D341Med (cell line): ENCODE results near the gene H1-8.

Experiments
- DNase-seq: peaks from one replicate; pipeline ENCODE4 v3.0.0; 2012; ENCODE audit warnings: low spot score

H1-8 gene

DNA sequence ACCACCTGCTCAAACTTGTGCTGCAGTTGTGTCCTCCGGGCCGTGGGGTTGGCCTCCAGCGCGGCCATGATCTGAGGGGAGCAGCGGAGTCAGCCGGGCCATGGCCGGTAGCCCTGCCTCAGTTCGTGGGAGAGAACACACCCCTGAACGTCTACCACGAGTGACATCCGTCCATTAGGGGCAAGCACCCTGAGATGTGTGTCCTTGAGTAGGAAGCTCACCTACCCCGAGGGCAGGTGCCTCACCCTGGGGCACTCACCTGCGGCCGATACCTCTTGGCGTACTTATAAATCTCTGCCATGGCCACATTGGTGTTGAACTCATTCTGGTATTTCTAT is 13.4 kb downstream of the H1-8 start:
- no peak for DNase-seq

DNA sequence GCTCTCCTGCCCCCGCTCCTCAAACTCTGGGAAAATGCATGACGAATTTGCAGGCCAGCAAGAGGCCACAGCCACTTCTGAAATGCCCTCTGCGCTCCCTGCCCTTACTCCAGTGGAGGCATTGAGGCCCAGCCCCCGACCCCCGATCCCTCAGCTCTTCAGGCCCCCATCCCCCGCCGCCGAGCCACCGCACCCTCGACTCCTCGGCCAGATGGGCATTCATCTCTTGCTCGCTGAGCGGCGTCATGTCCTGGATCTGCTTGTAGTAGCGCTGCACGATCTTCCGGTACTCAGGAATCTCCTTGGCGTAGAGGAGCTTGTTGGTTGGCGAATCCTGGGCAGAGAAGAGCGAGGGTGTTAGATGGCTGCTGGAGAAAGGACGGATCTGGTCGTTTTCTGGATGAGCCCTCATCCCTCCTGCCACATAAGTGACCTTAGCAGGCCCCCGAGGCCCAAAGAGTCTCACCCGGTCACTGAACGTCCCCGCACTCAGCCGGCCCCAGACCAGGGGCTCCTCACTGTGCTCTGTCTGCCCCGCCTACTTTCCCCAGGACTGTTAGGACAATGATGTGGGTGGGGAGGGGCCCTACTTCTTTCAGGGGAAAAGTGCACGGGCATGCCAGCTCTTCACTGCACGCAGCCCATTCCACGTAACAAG is 14.0 kb downstream of the H1-8 start:
- no peak for DNase-seq

DNA sequence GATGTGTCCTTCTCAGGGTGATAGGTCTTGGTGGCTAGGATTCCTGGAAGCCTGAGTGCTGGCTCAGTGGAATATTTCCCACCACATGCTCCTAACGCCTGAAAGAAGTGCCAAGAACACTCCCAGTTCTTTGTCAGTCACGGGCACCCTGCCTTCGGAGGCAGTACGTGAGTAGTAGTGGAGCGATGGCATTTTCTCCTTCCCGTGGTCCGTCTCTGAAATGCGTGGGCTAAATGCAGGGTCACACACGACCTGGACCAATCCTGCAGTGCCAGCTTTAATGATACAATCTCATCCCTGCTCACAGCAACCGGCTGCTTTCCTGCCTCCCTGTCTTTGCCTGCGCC is 14.5 kb downstream of the H1-8 start:
- DNase-seq: no peak

DNA sequence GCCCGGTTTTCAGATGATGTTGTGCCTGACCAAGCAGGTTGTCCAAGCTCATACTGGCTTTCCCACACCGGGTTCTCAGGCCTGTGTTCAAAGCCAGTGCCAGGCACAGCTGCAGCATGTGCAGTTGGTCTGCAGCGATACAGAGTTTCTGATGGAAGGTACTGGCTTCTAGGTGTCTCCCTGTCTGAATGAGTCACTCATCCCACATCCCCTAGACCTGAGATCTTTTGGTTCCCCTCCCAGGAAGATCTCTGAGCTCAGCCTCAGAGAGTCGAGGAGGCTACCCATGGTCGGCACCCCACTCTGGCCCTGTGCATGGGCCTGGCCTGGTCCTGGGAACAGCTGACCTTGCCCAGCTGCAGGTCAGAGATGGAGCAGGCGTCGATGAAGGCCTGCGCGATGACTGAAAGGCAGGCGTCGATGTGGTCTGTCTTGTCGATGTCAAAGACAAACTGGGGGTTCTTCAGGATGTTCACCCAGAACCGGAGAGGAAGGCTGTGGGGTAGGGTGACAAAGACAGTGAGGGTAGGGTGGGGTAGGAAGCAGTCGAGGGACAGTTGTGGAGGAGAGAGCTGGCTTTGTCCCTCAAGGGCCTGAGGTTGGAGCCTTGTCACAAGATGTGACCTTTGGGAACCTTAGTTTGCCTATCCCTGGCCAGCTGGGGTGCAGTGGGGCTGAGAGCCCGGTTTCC is 15.3 kb downstream of the H1-8 start:
- no peak for DNase-seq

DNA sequence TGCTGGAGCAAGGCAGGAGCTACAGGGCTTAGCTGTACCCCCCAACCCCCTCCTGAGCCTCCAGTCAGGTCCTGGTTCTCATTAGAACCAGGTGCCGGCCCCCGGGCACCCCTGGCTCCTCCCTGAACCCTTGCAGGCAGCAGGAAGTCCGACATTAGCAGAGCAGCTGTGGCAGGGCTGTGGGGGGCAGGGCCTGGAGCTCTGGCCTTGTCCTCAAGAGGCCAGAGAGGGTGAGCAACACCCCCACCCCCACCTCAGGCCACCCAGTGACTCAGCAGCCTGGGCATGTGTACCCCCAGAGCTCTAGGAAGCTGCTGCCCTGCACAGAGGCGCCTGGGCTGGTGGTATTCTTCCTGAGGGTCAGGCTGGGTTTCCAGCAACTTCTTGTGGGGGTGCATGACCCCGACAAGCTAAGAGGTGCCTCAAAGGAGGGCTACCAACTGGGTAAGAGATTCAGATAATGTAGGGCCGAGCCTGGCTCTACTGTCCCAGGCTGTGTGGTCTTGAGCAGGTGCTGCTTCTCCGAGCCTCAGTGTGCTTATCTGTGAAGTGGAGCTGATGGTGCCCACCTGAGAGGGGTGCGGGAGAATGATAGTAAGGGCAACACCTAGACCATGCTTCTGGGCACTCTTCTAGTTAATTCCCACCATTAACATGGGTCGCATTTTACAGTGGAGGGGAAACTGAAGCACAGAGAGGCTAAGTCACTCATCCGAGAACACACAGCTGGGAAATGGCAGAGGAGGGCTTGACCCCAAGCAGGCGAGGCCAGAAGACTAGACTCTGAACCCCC is 16.0 kb downstream of the H1-8 start:
- no peak for DNase-seq

DNA sequence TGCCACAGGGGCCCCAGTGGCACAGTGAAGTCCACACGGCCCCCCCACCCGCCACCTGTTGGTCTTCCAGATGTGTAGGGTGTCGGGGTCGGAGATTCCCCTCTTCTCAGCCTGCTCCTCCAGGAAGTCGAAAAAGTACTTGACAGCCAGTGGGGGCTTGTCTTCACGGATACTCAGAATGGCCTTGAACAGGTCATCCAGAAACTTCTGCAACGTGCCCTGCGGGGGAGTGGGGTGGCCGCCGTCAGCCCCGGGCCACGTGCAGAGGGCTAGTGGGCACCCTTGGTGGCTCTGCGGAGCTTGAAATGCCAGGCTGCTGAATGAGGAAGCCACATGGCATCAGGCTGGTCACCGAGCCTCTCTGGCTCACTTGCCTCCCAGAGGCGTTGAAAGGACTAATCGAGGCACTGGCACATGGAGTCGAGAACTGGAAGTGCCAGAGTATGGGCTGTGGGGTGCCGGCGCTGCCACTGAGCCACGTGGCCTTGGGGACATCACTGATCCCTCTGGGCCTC is 16.6 kb downstream of the H1-8 start:
- DNase-seq: no peak

DNA sequence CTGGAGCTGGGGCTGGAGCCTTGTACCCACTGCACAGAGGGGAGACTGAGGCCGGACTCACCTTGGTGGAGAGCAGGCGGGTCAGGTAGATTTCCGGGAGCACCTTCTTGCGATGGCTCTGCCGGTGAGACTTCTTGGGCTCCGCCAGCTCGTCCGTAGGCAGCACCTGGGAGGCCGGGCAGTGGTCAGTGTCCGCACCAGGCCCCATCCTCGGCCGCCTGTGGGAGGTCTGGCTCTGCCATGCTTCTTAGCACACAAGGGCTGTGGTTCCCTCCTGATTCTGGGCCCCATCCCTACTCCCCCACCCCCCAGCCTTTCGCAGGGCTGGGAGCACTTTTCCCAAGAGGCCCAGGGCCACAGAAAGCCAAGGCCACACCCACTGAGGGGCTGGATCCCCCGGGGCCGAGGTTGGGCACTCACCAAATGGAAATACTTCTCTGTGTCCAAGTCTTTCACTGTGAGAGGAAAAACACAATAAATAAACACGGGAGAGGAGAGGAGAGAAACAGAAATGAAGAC is 17.4 kb downstream of the H1-8 start:
- DNase-seq: no peak

DNA sequence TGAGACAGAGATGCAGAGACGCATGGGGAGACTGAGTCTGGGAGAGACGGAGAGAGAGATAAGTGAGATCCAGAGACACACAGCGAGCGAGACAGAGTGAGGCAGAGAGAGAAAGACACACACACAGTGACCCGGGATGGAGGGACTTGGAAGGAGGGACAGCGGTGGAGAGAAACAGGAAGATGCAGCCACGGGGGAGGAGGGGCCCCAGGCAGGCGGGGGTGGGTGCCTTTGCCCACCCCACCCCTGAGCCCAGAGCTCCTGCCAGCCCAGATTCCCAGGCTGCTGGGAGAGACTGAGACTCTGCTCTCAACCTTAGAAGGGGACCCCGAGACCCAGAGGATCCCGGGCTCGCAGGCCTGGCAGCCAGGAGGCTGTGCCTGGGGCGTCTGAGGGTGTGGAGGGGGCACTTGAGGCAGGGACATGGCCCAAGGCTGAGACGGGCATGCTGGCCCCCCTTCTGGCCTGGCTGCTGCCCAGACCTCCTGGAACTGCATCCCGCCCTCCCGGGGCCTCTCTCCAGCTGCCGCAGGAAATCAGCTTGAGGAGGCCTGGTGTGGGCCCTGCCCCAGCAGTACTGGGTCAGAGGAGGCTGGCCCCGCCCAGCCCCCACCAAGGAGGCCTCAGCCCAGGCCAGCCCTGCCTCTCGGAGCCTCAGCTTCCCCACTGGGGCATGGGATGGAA is 18.1 kb downstream of the H1-8 start:
- no peak for DNase-seq

DNA sequence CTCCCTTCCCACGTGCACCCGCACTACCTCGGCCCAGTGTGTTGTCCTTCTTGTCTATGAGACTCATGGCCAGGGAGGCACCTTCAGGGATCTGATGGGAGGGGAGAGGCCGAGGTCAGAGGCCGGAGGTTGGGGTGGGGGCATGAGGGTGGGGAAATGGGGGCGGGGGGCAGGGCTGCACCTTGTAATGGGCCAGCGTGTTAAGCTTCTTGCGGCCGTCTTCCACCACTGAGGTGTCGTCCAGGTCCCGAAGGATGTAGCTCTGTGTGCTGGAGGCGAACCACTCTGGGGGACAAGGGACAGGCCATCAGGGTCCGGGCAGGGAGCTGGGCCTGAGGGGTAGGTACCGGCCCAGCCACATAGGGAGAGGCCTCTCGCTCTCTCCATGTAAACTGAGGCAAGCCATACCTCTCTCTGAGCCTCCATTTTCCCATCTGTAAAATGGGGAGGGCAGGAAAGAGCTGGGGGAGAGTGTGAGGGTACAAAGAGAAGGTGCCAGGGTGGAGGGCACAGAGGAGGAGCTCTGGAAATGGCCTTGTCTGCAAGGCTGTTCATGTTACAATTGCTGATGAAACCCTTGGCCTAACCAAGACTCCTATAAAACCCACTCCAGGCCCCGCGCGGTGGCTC is 18.8 kb downstream of the H1-8 start:
- no peak for DNase-seq

DNA sequence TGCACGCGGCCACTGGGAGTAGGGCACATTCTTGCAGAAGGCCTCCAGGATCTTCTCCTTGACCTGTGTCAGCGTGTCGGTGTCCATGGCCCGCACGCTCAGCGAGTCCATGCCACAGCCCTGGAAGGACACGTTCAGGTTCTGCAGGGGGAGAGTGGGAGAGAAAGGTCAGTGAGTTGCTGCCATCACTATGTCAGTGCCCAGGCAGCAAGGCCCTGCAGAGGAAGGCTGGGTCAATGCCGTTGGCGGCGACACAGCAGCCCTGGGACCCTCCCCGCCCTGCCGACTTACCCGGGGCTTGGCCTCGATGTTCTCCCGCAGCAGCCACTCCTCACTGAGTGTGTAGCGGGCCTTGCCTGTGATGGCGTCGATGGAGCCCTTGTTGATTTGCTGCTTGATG is 19.8 kb downstream of the H1-8 start:
- no peak for DNase-seq

DNA sequence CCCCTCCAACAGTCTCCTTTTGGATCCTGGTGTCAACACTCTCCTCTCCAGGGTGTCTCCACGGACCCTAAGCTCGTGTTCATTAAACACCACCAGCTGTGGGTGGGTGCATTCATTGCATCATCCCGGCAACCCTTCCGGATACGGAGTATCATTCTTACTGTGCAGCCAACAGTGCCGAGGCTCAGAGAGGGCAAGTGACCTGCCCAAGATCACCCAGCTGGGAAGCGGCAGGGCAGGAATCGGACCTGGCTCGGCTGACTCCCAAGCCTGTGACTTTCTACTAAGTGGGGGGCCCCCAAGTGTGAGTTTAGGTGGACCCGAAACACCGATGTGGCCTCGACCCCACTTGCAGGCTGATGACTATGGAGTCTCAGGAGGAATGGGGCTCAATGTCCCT is 20.4 kb downstream of the H1-8 start:
- DNase-seq: no peak

DNA sequence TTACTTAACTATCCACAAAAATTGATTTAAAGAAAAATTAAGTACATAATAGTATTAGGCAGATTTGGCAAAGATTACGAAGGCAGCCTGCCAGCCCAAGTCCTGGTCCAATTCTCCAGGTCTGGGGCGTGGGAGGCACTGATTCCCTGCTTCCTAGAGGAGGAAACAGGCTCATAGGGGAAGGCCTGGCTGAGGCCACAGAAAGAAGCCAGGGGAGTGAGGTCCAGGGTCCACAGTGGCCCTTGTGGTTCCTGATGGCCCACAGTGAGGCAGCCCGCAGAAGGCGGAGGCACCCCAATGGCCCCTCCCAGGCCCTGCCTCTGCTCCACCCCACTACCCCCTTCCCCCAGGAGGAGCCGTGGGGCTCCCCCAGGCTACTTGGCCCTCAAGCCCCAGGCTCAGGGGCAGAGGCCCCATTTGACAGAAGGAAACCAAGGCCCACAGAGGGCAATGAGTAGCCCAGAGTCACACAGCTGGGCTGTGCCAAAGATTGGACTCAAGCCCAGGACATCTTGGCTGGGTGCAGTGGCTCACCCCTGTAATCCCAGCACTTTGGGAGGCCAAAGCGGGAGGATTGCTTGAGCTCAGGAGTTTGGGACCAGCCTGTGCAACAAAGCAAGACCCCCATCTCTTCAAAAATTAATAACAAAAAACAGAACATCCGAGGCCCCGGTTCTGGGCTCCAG is 21.0 kb downstream of the H1-8 start:
- DNase-seq: no peak

DNA sequence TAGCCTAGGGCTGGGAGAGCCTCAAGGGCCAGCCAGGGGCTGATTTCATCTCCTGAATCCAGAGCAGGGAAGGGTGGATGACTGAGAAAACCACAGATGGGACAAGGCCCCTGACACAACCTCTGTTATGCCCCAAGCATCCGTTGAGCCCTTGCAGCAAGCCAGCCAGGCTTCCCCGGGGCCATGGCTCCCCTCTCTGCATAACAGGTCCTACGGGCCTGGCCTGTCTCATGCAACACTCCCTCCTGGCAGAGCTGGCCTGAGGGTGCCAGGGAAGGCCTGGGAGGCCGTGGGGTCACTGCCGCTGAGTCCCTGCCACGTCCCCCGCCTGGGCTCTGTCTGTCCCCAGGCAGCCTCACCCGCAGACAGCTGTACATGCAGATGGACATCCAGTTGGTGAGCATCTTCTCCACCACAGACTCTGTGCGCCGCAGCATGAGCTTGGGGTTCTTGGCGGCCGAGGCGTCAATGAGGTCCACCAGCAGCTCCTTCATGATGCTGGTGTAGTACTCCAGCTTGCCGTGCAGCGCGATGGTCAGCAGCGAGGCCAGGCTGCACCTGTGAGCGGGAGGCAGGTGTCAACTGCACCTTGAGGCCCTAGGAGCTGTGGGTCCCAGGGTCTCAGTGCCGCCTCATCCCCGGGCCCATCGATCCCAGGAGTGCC is 22.1 kb downstream of the H1-8 start:
- no peak for DNase-seq

DNA sequence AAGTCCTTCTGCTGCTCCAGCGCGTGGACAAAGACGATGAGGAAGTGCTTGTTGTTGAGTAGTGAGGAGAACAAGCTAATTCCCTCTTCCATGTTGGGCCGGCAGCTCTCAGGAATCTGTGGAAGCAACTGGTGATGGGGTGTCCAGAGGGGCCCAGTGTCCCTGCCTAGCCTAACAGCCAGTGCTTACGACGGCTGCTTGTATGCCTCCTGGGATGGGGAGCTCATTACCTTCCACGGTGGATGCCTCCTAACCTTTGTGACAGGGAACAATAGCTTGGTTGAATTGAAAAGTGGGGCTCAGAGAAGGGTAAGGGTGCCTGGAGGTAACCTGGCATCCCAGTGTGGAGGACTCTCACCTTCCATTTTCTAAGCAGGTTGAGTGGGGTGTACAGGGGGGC is 22.9 kb downstream of the H1-8 start:
- DNase-seq: no peak

DNA sequence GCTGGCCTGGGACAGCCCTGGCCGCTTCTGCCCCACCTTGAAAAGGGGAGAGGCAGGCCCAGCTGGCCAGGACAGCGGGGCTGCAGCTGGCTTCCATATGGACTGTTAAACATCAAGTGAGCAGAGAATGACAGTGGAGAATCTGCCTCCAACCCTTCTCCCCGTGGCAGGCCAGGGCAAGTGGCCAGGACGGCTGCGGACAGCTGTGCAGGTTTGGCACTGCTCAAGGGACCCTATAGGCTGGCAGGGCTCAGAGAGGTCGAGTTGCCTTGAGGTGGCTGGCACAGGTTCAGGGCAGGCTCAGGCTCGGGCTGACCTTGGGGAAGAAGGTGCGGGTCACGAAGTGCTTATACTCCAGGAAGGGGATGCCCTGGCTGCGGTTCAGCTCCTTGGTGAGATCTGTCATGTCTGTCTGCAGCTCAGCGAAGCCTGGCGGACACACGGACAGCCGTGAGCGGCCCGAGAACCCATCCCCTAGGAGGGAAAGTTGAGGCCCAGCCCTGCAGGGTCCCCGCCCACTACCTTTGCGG is 24.3 kb downstream of the H1-8 start:
- no peak for DNase-seq

DNA sequence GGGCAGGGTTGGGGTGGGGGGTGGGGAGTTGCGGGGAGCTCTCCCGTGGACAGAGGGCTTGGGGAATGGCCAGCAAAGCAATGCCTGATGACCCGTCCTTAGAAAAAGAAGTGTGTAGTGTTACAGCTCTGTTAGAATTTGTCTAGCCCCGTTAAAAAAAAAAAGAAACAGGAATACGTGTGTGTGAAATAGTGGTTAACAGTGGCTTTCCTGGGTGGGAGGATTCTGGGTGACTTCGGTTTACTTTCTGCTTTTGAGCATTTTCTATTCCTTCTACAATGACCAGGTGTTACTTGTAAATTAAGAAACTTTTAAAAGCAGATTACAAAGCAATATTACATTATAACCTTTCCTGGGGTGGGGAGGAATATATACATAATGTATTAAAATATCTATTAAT is 25.0 kb downstream of the H1-8 start:
- no peak for DNase-seq

DNA sequence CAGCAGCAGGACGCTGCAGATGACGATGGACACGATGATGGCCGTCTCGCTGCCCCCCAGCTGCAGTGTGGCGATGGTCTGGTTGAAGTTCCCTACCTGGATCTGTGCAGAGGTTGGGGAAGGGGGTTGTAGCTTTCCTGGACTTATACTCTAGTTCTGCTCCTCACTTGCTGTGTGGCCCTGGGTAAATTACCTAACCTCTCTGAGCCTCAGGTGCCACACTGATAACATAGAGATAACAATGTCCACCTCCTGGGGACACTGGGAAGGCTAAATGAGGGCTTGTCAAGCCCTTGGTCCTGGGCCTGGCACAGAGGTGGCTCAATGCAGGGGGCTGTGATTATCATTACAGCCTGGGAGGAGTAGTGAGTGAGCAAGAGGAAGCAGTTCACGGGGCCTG is 26.9 kb downstream of the H1-8 start:
- no peak for DNase-seq

DNA sequence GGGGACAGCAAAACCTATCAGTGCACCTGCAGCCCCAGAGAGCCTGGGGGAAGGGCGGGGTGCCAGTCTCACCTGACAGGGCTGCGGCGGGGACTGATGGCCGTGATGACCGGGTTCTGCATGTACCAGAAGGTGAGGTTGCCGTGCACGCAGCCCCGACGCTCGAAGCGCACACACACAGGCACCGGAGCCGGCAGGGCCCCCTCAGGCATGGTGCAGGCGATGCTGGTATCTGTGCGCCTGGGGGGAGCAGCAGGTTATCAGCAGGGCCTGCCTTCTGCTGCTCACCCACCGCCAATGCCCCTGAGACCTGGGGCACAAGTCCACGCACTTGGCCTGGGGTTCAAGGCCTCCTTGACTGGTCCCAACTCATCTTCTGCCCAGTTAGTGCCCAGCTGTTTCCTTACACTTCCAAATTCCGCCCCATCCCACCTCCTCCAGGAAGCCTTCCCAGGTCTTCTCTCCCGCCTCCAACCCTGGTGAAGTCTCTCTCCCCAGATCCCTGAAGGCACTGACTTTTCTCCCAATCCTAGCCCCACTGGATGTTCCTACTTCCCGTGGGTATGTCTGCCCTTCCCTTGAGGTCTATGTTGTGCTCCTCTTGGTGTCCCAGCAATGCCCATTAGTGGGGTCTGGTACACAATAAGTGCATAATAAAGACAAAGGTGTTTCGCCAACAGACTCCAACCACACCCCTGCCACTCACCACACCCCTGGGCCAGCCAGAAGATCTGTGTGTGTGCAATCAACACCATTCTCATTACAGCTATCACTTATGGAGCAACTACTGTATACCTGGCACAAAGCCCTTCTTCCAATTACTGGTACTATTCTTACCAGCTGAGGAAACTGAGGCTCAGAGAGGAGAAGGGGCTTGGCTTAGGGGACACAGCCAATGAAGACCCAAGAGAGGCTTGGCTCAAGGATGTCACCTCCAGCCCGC is 28.9 kb downstream of the H1-8 start:
- no peak for DNase-seq

DNA sequence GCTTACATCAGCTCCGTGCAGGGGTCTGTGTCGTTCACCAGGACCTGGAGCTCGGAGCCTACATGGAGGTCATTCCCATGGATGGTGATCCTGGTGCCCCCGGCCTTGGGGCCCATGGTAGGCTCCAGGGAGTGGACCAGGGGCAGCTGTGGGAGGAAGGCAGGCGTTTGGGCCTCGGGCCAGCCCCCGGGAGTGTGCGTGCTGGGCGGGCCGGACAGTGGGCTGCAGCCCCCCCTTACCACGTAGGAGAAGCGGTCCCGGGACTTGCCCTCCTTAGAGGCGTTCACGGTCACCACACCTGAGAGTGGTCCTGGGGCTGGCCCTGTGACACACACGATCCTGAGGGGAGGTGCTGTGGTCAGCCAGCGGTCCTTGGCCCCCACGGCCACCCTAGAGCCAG is 29.6 kb downstream of the H1-8 start:
- DNase-seq: no peak

DNA sequence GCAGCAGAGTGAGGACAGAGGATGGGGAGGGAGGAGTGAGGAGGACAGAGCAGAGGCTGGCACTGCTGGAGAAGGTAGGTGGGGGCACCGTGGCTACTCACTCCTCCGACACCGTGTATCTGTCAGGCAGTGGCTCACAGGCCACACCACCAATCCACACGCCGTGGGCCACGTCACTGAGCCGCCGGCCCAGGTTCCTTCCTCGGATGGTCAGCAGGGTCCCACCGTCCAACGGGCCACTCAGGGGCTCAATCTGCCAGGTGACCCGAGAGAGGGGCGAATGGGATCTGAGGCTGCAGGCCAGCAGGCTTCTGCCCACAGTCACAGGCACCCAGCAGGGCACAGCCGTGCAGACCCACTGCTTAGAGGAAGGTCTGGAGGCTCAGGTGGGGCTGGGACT is 30.5 kb downstream of the H1-8 start:
- no peak for DNase-seq
